ENCODE measurements around the gene BAK1. TPM values are rescaled to one million over a fixed set of nuclear protein-coding genes. Genes with fewer than 3 reads are reported as not detected.

The BAK1 gene
- total RNA-seq, 5 donors from 2014 or later (not counting 1 experiment from before 2014, with no cell fraction given) = 22.9 to 31.6 (median 27.9) TPM

- DNase-seq (no peak), ATAC-seq (replicated peaks in 1 of 4) (no peak)
- CTCF ChIA-PET = interaction anchor here (0.6 to 2.8 kb wide), 3 partner anchors 20 to 113 kb away, joined by 3 to 15 read pairs (median 10); no protein-coding TSS in a partner anchor
- H3K36me3 Mint-ChIP-seq = no peaks in the 10 kb centered on the region
- H3K9me3 ChIP-seq = no peaks in the 10 kb centered on the region
- H3K27me3 ChIP-seq (replicated peaks in 1 of 2; ENCODE audit: control insufficient read depth in 2 of 2, extremely low read depth in 1 of 2, insufficient read depth in 2 of 2, low read length in 1 of 2) = no peaks in the 10 kb centered on the region
- H3K4me1 Mint-ChIP-seq = peaks cover 24 to 39% (median 27%) of the 10 kb centered on the region in 3 donors
- no peaks in the 10 kb centered on the region for H3K9me3 Mint-ChIP-seq
- H3K36me3 ChIP-seq (ENCODE audit: control insufficient read depth in 2 of 2, extremely low read depth in 1 of 2, insufficient read depth in 1 of 2, low read length in 1 of 2) = no peaks in the 10 kb centered on the region
- POLR2A ChIA-PET = no interaction called here
- H3K4me1 ChIP-seq (ENCODE audit: control insufficient read depth in 1 of 2, extremely low read depth in 1 of 2, insufficient read depth in 2 of 2, low read length in 2 of 2) = peaks cover 11 to 28% of the 10 kb centered on the region in 2 experiments
- no peak overlapping the region for H3K4me3 Mint-ChIP-seq
- H3K4me3 ChIP-seq (ENCODE audit: control insufficient read depth in 1 of 2, extremely low read depth in 1 of 2, low read length in 1 of 2) = no peak overlapping the region
- no peak overlapping the region for H3K27ac ChIP-seq (ENCODE audit: low read length)
- H3K27ac Mint-ChIP-seq = peak overlapping the region; percentile 33 to 52
- no peaks in the 10 kb centered on the region for H3K27me3 Mint-ChIP-seq
- 87% methylated on average over 5 of the region's 8 CpGs for WGBS (ENCODE audit: insufficient coverage)
Observed at GRCh38 chr6:33587529-33587928, 7.5 kb upstream of the BAK1 start.

GRCh38 chr6:33586108-33586640 is 6.1 kb upstream of the BAK1 start:
- 94% methylated on average over 7 of the region's 9 CpGs for WGBS (ENCODE audit: insufficient coverage)
- Mint-ChIP-seq H3K4me3 (peak overlapping the region in 2 of 3 donors; percentile 31 to 50), H3K27me3 (no peaks in the 10 kb centered on the region), H3K9me3 (no peaks in the 10 kb centered on the region), H3K4me1 (peaks cover 17 to 29% (median 19%) of the 10 kb centered on the region in 3 donors), H3K36me3 (no peaks in the 10 kb centered on the region), H3K27ac (peak overlapping the region; percentile 90)
- peak overlapping the region; percentile 67 for H3K27ac ChIP-seq (ENCODE audit: low read length)
- peak in 1 of 35 experiments; percentile 34 for DNase-seq
- ChIA-PET CTCF (interaction anchor here (0.6 to 2.8 kb wide), 6 partner anchors 15 to 123 kb away, joined by 3 to 10 read pairs (median 4); no protein-coding TSS in a partner anchor), POLR2A (no interaction called here)
- no peaks in the 10 kb centered on the region for H3K27me3 ChIP-seq (replicated peaks in 1 of 2; ENCODE audit: control insufficient read depth in 2 of 2, extremely low read depth in 1 of 2, insufficient read depth in 2 of 2, low read length in 1 of 2)
- peaks cover 10 to 24% of the 10 kb centered on the region in 2 experiments for H3K4me1 ChIP-seq (ENCODE audit: control insufficient read depth in 1 of 2, extremely low read depth in 1 of 2, insufficient read depth in 2 of 2, low read length in 2 of 2)
- no peaks in the 10 kb centered on the region for H3K36me3 ChIP-seq (ENCODE audit: control insufficient read depth in 2 of 2, extremely low read depth in 1 of 2, insufficient read depth in 1 of 2, low read length in 1 of 2)
- ATAC-seq (replicated peaks in 1 of 4) = peak in 3 of 4 experiments; percentile 2 to 17 (median 6)
- no peak overlapping the region for H3K4me3 ChIP-seq (ENCODE audit: control insufficient read depth in 1 of 2, extremely low read depth in 1 of 2, low read length in 1 of 2)
- H3K9me3 ChIP-seq = no peaks in the 10 kb centered on the region

- H3K27ac Mint-ChIP-seq = peak overlapping the region; percentile 90
- Histone ChIP-seq H3K4me3 (ENCODE audit: control insufficient read depth in 1 of 2, extremely low read depth in 1 of 2, low read length in 1 of 2) (peak overlapping the region in 1 of 2 donors; percentile 15), H3K9me3 (no peaks in the 10 kb centered on the region), H3K27me3 (replicated peaks in 1 of 2; ENCODE audit: control insufficient read depth in 2 of 2, extremely low read depth in 1 of 2, insufficient read depth in 2 of 2, low read length in 1 of 2) (no peaks in the 10 kb centered on the region), H3K27ac (ENCODE audit: low read length) (peak overlapping the region; percentile 67), H3K36me3 (ENCODE audit: control insufficient read depth in 2 of 2, extremely low read depth in 1 of 2, insufficient read depth in 1 of 2, low read length in 1 of 2) (no peaks in the 10 kb centered on the region), H3K4me1 (ENCODE audit: control insufficient read depth in 1 of 2, extremely low read depth in 1 of 2, insufficient read depth in 2 of 2, low read length in 2 of 2) (peaks cover 10 to 25% of the 10 kb centered on the region in 2 experiments)
- H3K27me3 Mint-ChIP-seq = no peaks in the 10 kb centered on the region
- H3K4me1 Mint-ChIP-seq = peaks cover 11 to 25% (median 16%) of the 10 kb centered on the region in 3 donors
- peak; percentile 63 to 93 (median 79) for DNase-seq
- POLR2A ChIA-PET = no interaction called here
- peak; percentile 89 to 93 (median 90) for ATAC-seq (replicated peaks in 1 of 4)
- peak overlapping the region in 2 of 3 donors; percentile 31 to 50 for H3K4me3 Mint-ChIP-seq
- CTCF ChIA-PET = interaction anchor here (0.7 to 2.8 kb wide), 7 partner anchors 15 to 123 kb away, joined by 3 to 10 read pairs (median 3); no protein-coding TSS in a partner anchor
- H3K36me3 Mint-ChIP-seq = no peaks in the 10 kb centered on the region
- whole genome bisulfite sequencing (ENCODE audit: insufficient coverage) = 0% methylated on average over 7 of the region's 14 CpGs
- no peaks in the 10 kb centered on the region for H3K9me3 Mint-ChIP-seq
Observed at GRCh38 chr6:33585403-33586107, 5.5 kb upstream of the BAK1 start.

GRCh38 chr6:33584700-33585402 is 4.8 kb upstream of the BAK1 start:
- no peaks in the 10 kb centered on the region for H3K36me3 ChIP-seq (ENCODE audit: control insufficient read depth in 2 of 2, extremely low read depth in 1 of 2, insufficient read depth in 1 of 2, low read length in 1 of 2)
- no peaks in the 10 kb centered on the region for H3K36me3 Mint-ChIP-seq
- no peaks in the 10 kb centered on the region for H3K27me3 ChIP-seq (replicated peaks in 1 of 2; ENCODE audit: control insufficient read depth in 2 of 2, extremely low read depth in 1 of 2, insufficient read depth in 2 of 2, low read length in 1 of 2)
- H3K9me3 Mint-ChIP-seq = no peaks in the 10 kb centered on the region
- ChIA-PET POLR2A (no interaction called here), CTCF (interaction anchor here (0.7 to 2.8 kb wide), 7 partner anchors 14 to 124 kb away, joined by 3 to 10 read pairs (median 3); no protein-coding TSS in a partner anchor)
- peak overlapping the region; percentile 67 for H3K27ac ChIP-seq (ENCODE audit: low read length)
- H3K4me1 Mint-ChIP-seq = peaks cover 16 to 29% (median 20%) of the 10 kb centered on the region in 3 donors
- 98% methylated on average over 8 of the region's 11 CpGs for WGBS (ENCODE audit: insufficient coverage)
- DNase-seq = no peak
- no peak for ATAC-seq (replicated peaks in 1 of 4)
- no peak overlapping the region for H3K4me3 Mint-ChIP-seq
- no peak overlapping the region for H3K4me3 ChIP-seq (ENCODE audit: control insufficient read depth in 1 of 2, extremely low read depth in 1 of 2, low read length in 1 of 2)
- H3K9me3 ChIP-seq = no peaks in the 10 kb centered on the region
- H3K27ac Mint-ChIP-seq = peak overlapping the region; percentile 90
- no peaks in the 10 kb centered on the region for H3K27me3 Mint-ChIP-seq
- H3K4me1 ChIP-seq (ENCODE audit: control insufficient read depth in 1 of 2, extremely low read depth in 1 of 2, insufficient read depth in 2 of 2, low read length in 2 of 2) = peaks cover 12 to 26% of the 10 kb centered on the region in 2 experiments

DNA sequence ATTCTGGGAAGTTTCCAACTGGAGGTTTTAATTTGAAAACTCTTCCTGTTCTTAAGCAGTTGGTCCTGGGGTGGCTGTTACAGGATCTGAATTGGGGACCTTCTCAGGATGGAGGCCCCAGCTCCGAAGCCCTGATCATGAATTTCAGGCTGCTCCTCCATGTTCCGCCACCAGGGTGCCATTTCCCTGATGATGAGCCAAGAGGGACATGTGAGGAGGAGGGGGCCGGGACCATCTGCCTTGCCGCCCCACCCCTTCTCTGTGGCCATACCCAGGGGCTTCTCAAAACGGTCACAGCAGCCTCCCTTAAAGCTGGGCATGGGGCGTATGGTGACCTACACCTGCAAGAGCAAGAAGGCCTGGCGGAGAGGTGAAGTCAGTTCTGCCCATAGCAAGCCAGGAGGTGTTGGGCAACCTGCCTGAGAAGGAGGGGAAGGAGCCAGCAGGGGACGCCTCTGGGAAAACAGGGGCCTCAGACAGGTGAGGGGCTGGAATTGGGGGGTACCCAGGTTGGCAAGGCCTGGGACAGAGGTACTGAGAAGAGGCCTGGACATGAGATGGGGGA is 3.6 kb upstream of the BAK1 start:
- ATAC-seq (replicated peaks in 1 of 4) (no peak), DNase-seq (peak in 1 of 35 experiments; percentile 22)
- H3K4me1 Mint-ChIP-seq = peaks cover 20 to 33% (median 25%) of the 10 kb centered on the region in 3 donors
- Histone ChIP-seq H3K27me3 (replicated peaks in 1 of 2; ENCODE audit: control insufficient read depth in 2 of 2, extremely low read depth in 1 of 2, insufficient read depth in 2 of 2, low read length in 1 of 2) (no peaks in the 10 kb centered on the region), H3K27ac (ENCODE audit: low read length) (no peak overlapping the region), H3K36me3 (ENCODE audit: control insufficient read depth in 2 of 2, extremely low read depth in 1 of 2, insufficient read depth in 1 of 2, low read length in 1 of 2) (no peaks in the 10 kb centered on the region), H3K9me3 (no peaks in the 10 kb centered on the region), H3K4me1 (ENCODE audit: control insufficient read depth in 1 of 2, extremely low read depth in 1 of 2, insufficient read depth in 2 of 2, low read length in 2 of 2) (peaks cover 15 to 37% of the 10 kb centered on the region in 2 experiments), H3K4me3 (ENCODE audit: control insufficient read depth in 1 of 2, extremely low read depth in 1 of 2, low read length in 1 of 2) (no peak overlapping the region)
- H3K36me3 Mint-ChIP-seq = no peaks in the 10 kb centered on the region
- peak overlapping the region; percentile 55 to 75 for H3K27ac Mint-ChIP-seq
- H3K27me3 Mint-ChIP-seq = no peaks in the 10 kb centered on the region
- ChIA-PET POLR2A (no interaction called here), CTCF (interaction anchor here in 1 of 2 donors (0.7 kb wide), 1 partner anchor 442 kb away, joined by 5 read pairs; no protein-coding TSS in a partner anchor)
- 97% methylated on average over 4 of the region's 8 CpGs for WGBS (ENCODE audit: insufficient coverage)
- no peaks in the 10 kb centered on the region for H3K9me3 Mint-ChIP-seq
- no peak overlapping the region for H3K4me3 Mint-ChIP-seq
